Left cardiac atrium (tissue), 4 donors: ENCODE data around the gene VWA5B1. TPM values are rescaled to one million over a fixed set of nuclear protein-coding genes. Genes with fewer than 3 reads are reported as not detected.
A peak's percentile ranks its signal among the peaks of the same experiment; 100 is the strongest.
"Not testable (repeated sequence)": the region's sequence is repeated elsewhere in the genome, so short reads cannot be mapped to it uniquely, and the experiment has no call there.

ENCODE experiments used
- ATAC-seq, 2 donors: fragments of 200-7000 bp; cut with Tn5 transposase; one replicate each; pipeline ENCODE4 v1.9.1; 2020; ENCODE audit warnings: mild to moderate bottlenecking in 2 of 2, moderate library complexity in 2 of 2
- DNase-seq: peaks from one replicate; pipeline ENCODE4 v3.0.0-alpha.2; 2020
- intact Hi-C, 2 donors: fragments of 100-400 bp; cut with DNase I; formaldehyde crosslinking; loops; one replicate each; pipeline versions ENCODE4 v1.14.1 to v1.15.1; 2022 to 2023
- total RNA-seq, 2 donors: library from RNA; stranded (reverse); fragmentation: NEBNext Ultra II Directional; extraction: Animal tissue kit (Norgen Biotek cat#: 25700); gene quantifications; one replicate each; pipeline ENCODE4 v1.2.1, GENCODE V29; 2021
- donor health status: DM: no; HTN: yes; CAD: no.
- donor health status: DM: no; HTN: yes; CAD: no; lungs with severe emphysema.
- donor health status: DM: yes; HTN: yes; CAD: no.
- donor health status: Dilated cardiomyopathy.

The VWA5B1 gene
- total RNA-seq, 2 donors from 2014 or later = 0.06 to 0.16 TPM

- DNase-seq (no peak), ATAC-seq (no peak)
- intact Hi-C loops = no loop called here
Observed at GRCh38 chr1:20276485-20277159, 14.1 kb upstream of the VWA5B1 start.

GRCh38 chr1:20278692-20279130, 12.0 kb upstream of the VWA5B1 start:
- intact Hi-C loops = no loop called here
- no peak for DNase-seq
- no peak for ATAC-seq

GRCh38 chr1:20279509-20279908, 11.2 kb upstream of the VWA5B1 start:
- peak in 1 of 2 donors; percentile 45 for ATAC-seq
- no peak for DNase-seq
- intact Hi-C loops = no loop called here

- intact Hi-C loops = no loop called here
- DNase-seq = no peak
- ATAC-seq = no peak
Observed at GRCh38 chr1:20280341-20280740, 10.3 kb upstream of the VWA5B1 start.

DNA sequence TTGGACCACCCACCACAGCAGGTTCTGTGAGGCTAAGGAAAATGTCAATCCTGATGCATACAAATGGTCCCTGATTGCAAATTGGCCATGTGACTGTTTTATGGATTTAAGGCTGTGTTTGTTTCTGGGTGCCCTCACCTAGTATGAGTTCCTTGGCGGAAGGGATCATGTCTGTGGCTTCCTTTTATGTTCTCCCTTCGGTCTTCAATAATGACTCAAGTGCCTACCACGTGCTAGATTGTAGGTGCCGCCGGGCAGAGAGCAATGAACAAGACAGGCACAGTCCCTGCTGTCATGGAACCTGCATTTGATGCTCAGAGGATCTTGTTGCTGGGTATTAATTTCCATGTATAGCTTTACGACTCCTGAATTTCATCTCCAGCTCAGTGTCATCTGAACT, 9.8 kb upstream of the VWA5B1 start:
- DNase-seq (no peak), ATAC-seq (no peak)
- intact Hi-C loops = no loop called here

GRCh38 chr1:20281801-20282200, 8.9 kb upstream of the VWA5B1 start:
- DNase-seq = no peak
- ATAC-seq = peak in 1 of 2 donors; percentile 31
- intact Hi-C loops = no loop called here

- intact Hi-C loops = no loop called here
- no peak for DNase-seq
- ATAC-seq = peak; percentile 72 to 76
Observed at GRCh38 chr1:20282533-20282932, 8.1 kb upstream of the VWA5B1 start.

- intact Hi-C loops = no loop called here
- no peak for DNase-seq
- ATAC-seq = no peak
Observed at GRCh38 chr1:20284046-20284445, 6.6 kb upstream of the VWA5B1 start.

GRCh38 chr1:20284625-20285024, 6.0 kb upstream of the VWA5B1 start:
- DNase-seq (no peak), ATAC-seq (no peak)
- intact Hi-C loops = no loop called here

DNA sequence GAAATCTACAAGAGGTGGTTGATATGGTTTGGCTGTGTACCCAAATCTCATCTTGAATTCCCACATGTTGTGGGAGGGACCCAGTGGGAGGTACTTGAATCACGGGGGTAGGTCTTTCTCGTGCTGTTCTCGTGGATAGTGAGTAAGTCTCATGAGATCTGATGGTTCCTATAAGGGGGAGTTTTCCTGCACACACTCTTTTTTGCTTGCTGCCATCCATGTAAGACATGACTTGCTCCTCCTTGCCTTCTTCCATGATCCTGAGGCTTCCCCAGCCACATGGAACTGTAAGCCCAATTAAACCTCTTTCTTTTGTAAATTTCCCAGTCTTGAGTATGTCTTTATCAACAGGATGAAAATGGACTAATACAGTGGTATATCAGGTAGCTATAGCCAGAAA, 5.2 kb upstream of the VWA5B1 start:
- DNase-seq (no peak), ATAC-seq (no peak)
- intact Hi-C loops = no loop called here

GRCh38 chr1:20287696-20288095, 3.0 kb upstream of the VWA5B1 start:
- DNase-seq, intact Hi-C loops, ATAC-seq: not testable (repeated sequence)

DNA sequence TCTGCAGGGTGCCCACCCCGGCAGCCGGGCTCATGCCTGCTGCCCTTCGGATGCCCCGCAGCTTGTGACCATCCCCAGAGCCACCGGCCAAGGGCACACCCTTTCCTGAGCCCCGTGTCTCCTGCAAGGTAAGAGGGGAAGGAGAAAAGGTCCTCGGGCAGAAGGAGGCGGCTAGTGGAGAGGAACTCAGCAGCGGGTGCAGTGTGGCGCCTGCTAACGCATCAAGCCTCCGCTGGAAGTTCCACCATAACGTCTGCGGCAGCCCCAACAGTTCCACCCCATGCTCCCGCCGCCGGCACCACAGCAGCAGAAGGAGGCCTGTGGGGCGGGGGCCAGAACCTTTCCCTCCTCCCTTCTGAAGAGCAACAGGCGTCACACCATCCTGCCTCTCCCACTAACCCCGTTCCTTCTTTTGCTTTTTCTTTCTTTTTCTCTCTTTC, 990 bp downstream of the VWA5B1 start:
- intact Hi-C loops = no loop called here
- ATAC-seq (peak; percentile 21 to 27), DNase-seq (no peak)

GRCh38 chr1:20298626-20299025, 8.0 kb downstream of the VWA5B1 start:
- intact Hi-C loops = no loop called here
- ATAC-seq (no peak), DNase-seq (no peak)

GRCh38 chr1:20301463-20302107, 10.9 kb downstream of the VWA5B1 start:
- ATAC-seq (no peak), DNase-seq (no peak)
- intact Hi-C loops = no loop called here

GRCh38 chr1:20302108-20302471, 11.4 kb downstream of the VWA5B1 start:
- ATAC-seq (peak; percentile 85), DNase-seq (peak; percentile 64)
- intact Hi-C loops = no loop called here

DNA sequence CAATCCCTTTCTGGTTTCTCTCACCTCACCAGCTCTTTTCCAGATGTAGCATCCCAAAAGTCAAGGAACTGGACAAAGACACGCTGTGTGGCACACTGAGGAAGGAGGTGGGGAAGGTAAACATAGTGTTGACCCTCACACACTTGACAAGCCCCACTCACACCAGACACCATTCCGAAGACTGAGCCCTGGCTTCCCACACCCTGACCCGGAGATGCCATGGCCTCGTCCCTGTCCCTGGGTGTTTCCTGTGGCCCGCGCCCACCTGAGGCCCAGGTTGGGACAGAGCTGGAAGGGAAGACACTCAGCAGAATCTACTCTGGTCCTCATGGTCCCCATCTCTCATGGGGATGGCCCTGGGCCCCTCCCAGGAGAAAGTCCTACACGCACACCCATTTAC, 16.4 kb downstream of the VWA5B1 start:
- ATAC-seq (no peak), DNase-seq (no peak)
- intact Hi-C loops = no loop called here

- intact Hi-C loops = no loop called here
- DNase-seq = peak; percentile 61
- ATAC-seq = peak; percentile 84 to 86
Observed at GRCh38 chr1:20308569-20308968, 17.9 kb downstream of the VWA5B1 start.

- no peak for DNase-seq
- ATAC-seq = no peak
- intact Hi-C loops = no loop called here
Observed at GRCh38 chr1:20311289-20311688, 20.6 kb downstream of the VWA5B1 start.

DNA sequence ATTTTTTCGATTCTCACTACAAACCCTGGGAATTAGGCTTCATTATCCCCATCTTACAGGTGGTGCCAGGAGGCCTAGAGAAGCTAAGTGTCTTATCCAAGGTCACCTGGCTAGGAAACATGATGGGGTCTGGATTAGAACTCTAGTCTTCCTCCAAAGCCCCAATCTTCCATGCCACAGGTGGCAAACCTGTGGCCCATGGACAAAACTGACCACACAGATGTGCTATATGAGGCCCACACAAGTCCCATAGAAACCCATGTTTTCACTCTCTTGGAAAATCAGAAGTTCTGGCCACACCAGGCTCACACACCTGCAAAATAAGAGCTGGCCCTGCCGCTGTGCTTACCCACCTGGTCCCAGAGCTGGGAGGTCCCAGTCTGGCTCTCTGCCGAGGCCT, 21.6 kb downstream of the VWA5B1 start:
- ATAC-seq (no peak), DNase-seq (no peak)
- intact Hi-C loops = no loop called here

- intact Hi-C loops = no loop called here
- DNase-seq (no peak), ATAC-seq (no peak)
Observed at GRCh38 chr1:20312818-20313217, 22.1 kb downstream of the VWA5B1 start.

DNA sequence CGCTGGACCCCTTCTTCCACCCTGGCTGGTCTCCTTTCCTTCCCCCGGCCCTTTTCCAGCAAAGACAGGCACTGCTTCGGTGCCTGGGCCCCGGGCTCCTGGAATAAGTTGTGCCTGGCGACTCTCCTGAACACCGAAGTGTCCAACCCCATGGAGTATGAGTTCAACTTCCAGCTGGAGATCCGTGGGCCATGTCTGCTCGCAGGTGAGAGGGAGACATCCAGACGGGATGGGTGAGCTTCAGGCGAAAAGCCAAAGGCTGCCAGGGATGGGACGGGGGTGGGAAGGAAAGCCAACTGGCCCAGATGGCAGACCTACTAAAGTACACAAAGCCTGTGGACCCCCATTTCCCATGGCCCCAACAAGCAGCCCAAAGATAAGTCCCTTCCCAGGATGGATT, 26.8 kb downstream of the VWA5B1 start:
- intact Hi-C loops = no loop called here
- DNase-seq = no peak
- ATAC-seq = no peak
